ENCODE measurements around the gene ETV5.

DNA sequence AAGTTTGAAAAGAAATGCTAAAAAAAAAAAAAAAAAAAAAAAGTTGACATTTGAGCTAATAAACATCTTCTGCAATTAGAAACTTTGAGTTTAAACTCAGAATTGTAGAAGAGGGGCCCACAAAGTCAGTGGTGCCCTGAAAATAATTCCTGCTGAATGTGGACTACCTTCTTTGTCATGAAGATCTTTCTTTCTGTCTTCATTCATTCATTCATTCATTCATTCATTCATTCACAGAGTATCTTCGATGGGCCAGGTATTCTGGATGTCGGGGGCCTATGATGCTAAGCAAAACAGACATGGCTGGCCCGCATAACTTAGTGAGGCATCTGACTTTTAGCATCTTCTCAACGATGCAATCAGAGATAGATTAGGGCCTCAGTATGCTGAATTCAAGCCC is 24.6 kb downstream of the ETV5 start:
- TF ChIP-seq, protein P1, sequence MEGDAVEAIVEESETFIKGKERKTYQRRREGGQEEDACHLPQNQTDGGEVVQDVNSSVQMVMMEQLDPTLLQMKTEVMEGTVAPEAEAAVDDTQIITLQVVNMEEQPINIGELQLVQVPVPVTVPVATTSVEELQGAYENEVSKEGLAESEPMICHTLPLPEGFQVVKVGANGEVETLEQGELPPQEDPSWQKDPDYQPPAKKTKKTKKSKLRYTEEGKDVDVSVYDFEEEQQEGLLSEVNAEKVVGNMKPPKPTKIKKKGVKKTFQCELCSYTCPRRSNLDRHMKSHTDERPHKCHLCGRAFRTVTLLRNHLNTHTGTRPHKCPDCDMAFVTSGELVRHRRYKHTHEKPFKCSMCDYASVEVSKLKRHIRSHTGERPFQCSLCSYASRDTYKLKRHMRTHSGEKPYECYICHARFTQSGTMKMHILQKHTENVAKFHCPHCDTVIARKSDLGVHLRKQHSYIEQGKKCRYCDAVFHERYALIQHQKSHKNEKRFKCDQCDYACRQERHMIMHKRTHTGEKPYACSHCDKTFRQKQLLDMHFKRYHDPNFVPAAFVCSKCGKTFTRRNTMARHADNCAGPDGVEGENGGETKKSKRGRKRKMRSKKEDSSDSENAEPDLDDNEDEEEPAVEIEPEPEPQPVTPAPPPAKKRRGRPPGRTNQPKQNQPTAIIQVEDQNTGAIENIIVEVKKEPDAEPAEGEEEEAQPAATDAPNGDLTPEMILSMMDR (IDR thresholded peaks at IDR 0.05 in 4 of 5, conservative IDR thresholded peaks at IDR 0.05 in 1 of 5), result no peak
- TF ChIP-seq POLR2A (IDR thresholded peaks at IDR 0.05), result no peak
